H9 (cell line): Measurements from ENCODE around the gene NBEA. TPM values are rescaled to one million over a fixed set of nuclear protein-coding genes. Genes with fewer than 3 reads are reported as not detected.

Source experiments
- DNase-seq: peaks from one replicate; pipeline ENCODE4 v3.0.0-alpha.2; 2017
- H2AFZ ChIP-seq: one replicate; pipeline ENCODE4 v1.6.1; 2013; ENCODE audit warnings: mild to moderate bottlenecking, low read length, control low read depth, moderate library complexity
- H2AK5ac ChIP-seq: 2 replicates; pipeline ENCODE4 v1.6.1; 2013; ENCODE audit warnings: low read length, control low read depth, mixed read lengths; ENCODE audit not compliant: insufficient read length
- H2BK120ac ChIP-seq: one replicate; pipeline ENCODE4 v1.6.1; 2013; ENCODE audit warnings: low read depth, mild to moderate bottlenecking, low read length, control low read depth, inconsistent platforms; ENCODE audit not compliant: poor library complexity, severe bottlenecking
- H2BK12ac ChIP-seq: 2 replicates; pipeline ENCODE4 v1.6.1; 2013; ENCODE audit warnings: low read length, control low read depth, mixed read lengths, low read depth; ENCODE audit not compliant: insufficient read length
- H2BK15ac ChIP-seq: 2 replicates; pipeline ENCODE4 v1.6.1; 2013; ENCODE audit warnings: low read depth, low read length, control low read depth
- H2BK20ac ChIP-seq: one replicate; pipeline ENCODE4 v1.6.1; 2013; ENCODE audit warnings: low read depth, mild to moderate bottlenecking, low read length, control low read depth, inconsistent platforms; ENCODE audit not compliant: poor library complexity, severe bottlenecking
- H2BK5ac ChIP-seq: 2 replicates; pipeline ENCODE4 v1.6.1; 2013; ENCODE audit warnings: low read length, control low read depth, mixed read lengths; ENCODE audit not compliant: insufficient read length
- H3K14ac ChIP-seq: 2 replicates; pipeline ENCODE4 v1.6.1; 2013; ENCODE audit warnings: low read length, control low read depth; ENCODE audit not compliant: insufficient read depth
- H3K18ac ChIP-seq: 2 replicates; pipeline ENCODE4 v1.6.1; 2013; ENCODE audit warnings: low read depth, mild to moderate bottlenecking, mixed read lengths, low read length, control low read depth; ENCODE audit not compliant: insufficient read length
- H3K23ac ChIP-seq: 2 replicates; pipeline ENCODE4 v1.6.1; 2013; ENCODE audit warnings: low read length, control low read depth, mixed read lengths, low read depth; ENCODE audit not compliant: insufficient read length
- H3K23me2 ChIP-seq: 2 replicates; pipeline ENCODE4 v1.6.1; 2013; ENCODE audit warnings: low read depth, mild to moderate bottlenecking, mixed read lengths, low read length, control low read depth; ENCODE audit not compliant: insufficient read length, poor library complexity, severe bottlenecking
- H3K27ac ChIP-seq: 2 replicates; pipeline ENCODE4 v1.5.1; 2013; ENCODE audit warnings: low read length, control low read depth, mixed read lengths, low read depth; ENCODE audit not compliant: insufficient read length
- H3K27me3 ChIP-seq: 2 replicates; pipeline ENCODE4 v1.6.1; 2013; ENCODE audit warnings: low read length, control low read depth, inconsistent platforms; ENCODE audit not compliant: insufficient read depth
- H3K4ac ChIP-seq: 2 replicates; pipeline ENCODE4 v1.6.1; 2013; ENCODE audit warnings: low read depth, mild to moderate bottlenecking, control low read depth, inconsistent platforms, low read length, moderate library complexity
- H3K4me1 ChIP-seq: 2 replicates; pipeline ENCODE4 v1.6.1; 2013; ENCODE audit warnings: low read length, control low read depth, inconsistent platforms; ENCODE audit not compliant: insufficient read depth
- H3K4me2 ChIP-seq: 2 replicates; pipeline ENCODE4 v1.6.1; 2013; ENCODE audit warnings: low read length, control low read depth, mixed read lengths; ENCODE audit not compliant: insufficient read length, insufficient read depth
- H3K56ac ChIP-seq: 2 replicates; pipeline ENCODE4 v1.6.1; 2013; ENCODE audit warnings: low read depth, mild to moderate bottlenecking, mixed read lengths, low read length, control low read depth; ENCODE audit not compliant: insufficient read length
- H3K79me1 ChIP-seq: 2 replicates; pipeline ENCODE4 v1.6.1; 2013; ENCODE audit warnings: low read depth, mild to moderate bottlenecking, moderate library complexity, low read length, control low read depth, inconsistent platforms; ENCODE audit not compliant: insufficient read depth, poor library complexity, severe bottlenecking
- H3K79me2 ChIP-seq: 2 replicates; pipeline ENCODE4 v1.6.1; 2013; ENCODE audit warnings: low read length, control low read depth, inconsistent platforms; ENCODE audit not compliant: insufficient read depth
- H3K9ac ChIP-seq: 2 replicates; pipeline ENCODE4 v1.6.1; 2013; ENCODE audit warnings: low read length, control low read depth, mixed read lengths; ENCODE audit not compliant: insufficient read length; ENCODE audit errors: extremely low read depth
- H3K9me3 ChIP-seq: one replicate; pipeline ENCODE4 v1.6.1; 2013; ENCODE audit warnings: low read depth, low read length, inconsistent platforms; ENCODE audit not compliant: control insufficient read depth
- H3T11ph ChIP-seq: one replicate; pipeline ENCODE4 v1.6.1; 2013; ENCODE audit warnings: mild to moderate bottlenecking, low read length, control low read depth, inconsistent platforms
- H4K20me1 ChIP-seq: one replicate; pipeline ENCODE4 v1.6.1; 2013; ENCODE audit not compliant: control insufficient read depth, insufficient read length, insufficient read depth
- H4K5ac ChIP-seq: 2 replicates; pipeline ENCODE4 v1.6.1; 2013; ENCODE audit warnings: low read depth, mild to moderate bottlenecking, mixed read lengths, low read length, control low read depth; ENCODE audit not compliant: insufficient read length
- H4K8ac ChIP-seq: replicated peaks from 2 replicates; pipeline ENCODE4 v1.6.1; 2013; ENCODE audit warnings: low read length, control low read depth, mixed read lengths, low read depth; ENCODE audit not compliant: insufficient read length
- H4K91ac ChIP-seq: 2 replicates; pipeline ENCODE4 v1.6.1; 2013; ENCODE audit warnings: low read depth, mild to moderate bottlenecking, moderate library complexity, mixed read lengths, low read length, control low read depth; ENCODE audit not compliant: insufficient read length
- H3K27ac Mint-ChIP-seq, 3 experiments: 2 replicates in 2 of 3; 3 replicates in 1 of 3; pipeline ENCODE4 v1.8.0; 2020 to 2021; ENCODE audit warnings: mixed read lengths in 3 of 3, mild to moderate bottlenecking in 1 of 3, moderate library complexity in 1 of 3
- H3K27me3 Mint-ChIP-seq: 2 replicates; pipeline ENCODE4 v1.8.0; 2021; ENCODE audit warnings: low read depth, mild to moderate bottlenecking, moderate library complexity, mixed read lengths
- H3K36me3 Mint-ChIP-seq, 3 experiments: 2 replicates in 2 of 3; 3 replicates in 1 of 3; pipeline ENCODE4 v1.8.0; 2020 to 2021; ENCODE audit warnings: low read depth in 3 of 3, mixed read lengths in 3 of 3; ENCODE audit not compliant: insufficient read depth in 1 of 3
- H3K4me1 Mint-ChIP-seq, 2 experiments: 2 replicates each; pipeline ENCODE4 v1.8.0; 2020; ENCODE audit warnings: mixed read lengths in 2 of 2
- H3K4me3 Mint-ChIP-seq, 2 experiments: 2 replicates in 1 of 2; 3 replicates in 1 of 2; pipeline ENCODE4 v1.8.0; 2020 to 2021; ENCODE audit warnings: mild to moderate bottlenecking in 2 of 2, mixed read lengths in 2 of 2, moderate library complexity in 1 of 2
- H3K9me3 Mint-ChIP-seq, 2 experiments: 2 replicates in 1 of 2; 3 replicates in 1 of 2; pipeline ENCODE4 v1.8.0; 2020; ENCODE audit warnings: mild to moderate bottlenecking in 2 of 2, mixed read lengths in 2 of 2, moderate library complexity in 1 of 2
- WGBS: extraction: QIAGEN DNeasy Blood & Tissue Kit; methylation state at CpG from one replicate; pipeline ENCODE4 v1.1.7; 2013; ENCODE audit warnings: missing lambda C conversion rate, low lambda C conversion rate, mixed read lengths; ENCODE audit not compliant: insufficient read length; ENCODE audit errors: extremely low coverage; 5-methylcytosine and 5-hydroxymethylcytosine counted together
- total RNA-seq: library from RNA; stranded (reverse); gene quantifications from 2 replicates; pipeline ENCODE4 v1.2.1, GENCODE V29; 2021
- TF ChIP-seq, protein P1 (sequence below): fragments of 200-600 bp; sonication (generic); conservative IDR thresholded peaks from 3 replicates; pipeline ENCODE4 v1.8.0; 2021; ENCODE audit warnings: antibody characterized with exemption, mild to moderate bottlenecking

The NBEA gene
- total RNA-seq, 1 experiment from 2014 or later = 17.3 TPM

DNA sequence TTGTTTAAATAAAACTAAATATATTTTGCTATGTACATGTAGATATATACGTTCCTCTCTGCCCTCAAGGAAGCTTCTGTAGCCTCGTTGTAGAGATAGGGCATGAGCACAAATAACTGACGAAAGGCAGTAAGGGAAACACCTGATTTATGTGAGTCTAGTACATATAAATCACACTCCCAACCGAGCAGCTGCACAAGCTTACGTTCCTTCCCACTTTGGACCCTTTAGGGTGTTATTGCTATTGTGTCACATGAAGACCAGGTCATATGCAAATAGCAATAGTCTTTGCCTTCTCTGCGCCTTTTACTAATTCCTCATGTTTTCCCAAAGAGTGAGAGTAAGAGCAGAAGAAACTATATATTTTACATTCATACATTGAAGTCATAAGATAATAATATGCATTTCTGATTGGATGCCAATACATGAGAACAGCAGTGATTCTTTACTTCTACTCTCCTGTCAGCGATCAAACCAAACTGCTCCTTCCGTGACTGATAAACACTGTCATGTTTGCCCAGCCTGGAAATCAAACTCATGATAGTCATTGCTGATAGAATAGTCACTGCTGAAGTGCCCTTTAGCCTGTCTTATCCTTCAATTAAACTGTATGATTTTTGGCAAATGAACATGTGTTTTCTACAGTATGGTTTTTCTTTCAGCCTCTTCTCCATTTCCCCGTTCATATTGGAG lies 661.7 kb downstream of the NBEA start:
- no peak overlapping the region for H2BK120ac ChIP-seq
- H3T11ph ChIP-seq = no peak overlapping the region
- no peaks in the 10 kb centered on the region for H3K79me1 ChIP-seq
- H4K5ac ChIP-seq = no peak overlapping the region
- H3K23ac ChIP-seq = no peak overlapping the region
- H3K27me3 ChIP-seq = no peaks in the 10 kb centered on the region
- H3K9me3 Mint-ChIP-seq = no peaks in the 10 kb centered on the region
- no peaks in the 10 kb centered on the region for H3K4me1 ChIP-seq
- H2AK5ac ChIP-seq = no peak overlapping the region
- no peak overlapping the region for H3K4me2 ChIP-seq
- H3K4me3 Mint-ChIP-seq = no peak overlapping the region
- no peaks in the 10 kb centered on the region for H4K20me1 ChIP-seq
- H2BK15ac ChIP-seq = no peak overlapping the region
- no peaks in the 10 kb centered on the region for H3K27me3 Mint-ChIP-seq
- TF ChIP-seq, protein P1, sequence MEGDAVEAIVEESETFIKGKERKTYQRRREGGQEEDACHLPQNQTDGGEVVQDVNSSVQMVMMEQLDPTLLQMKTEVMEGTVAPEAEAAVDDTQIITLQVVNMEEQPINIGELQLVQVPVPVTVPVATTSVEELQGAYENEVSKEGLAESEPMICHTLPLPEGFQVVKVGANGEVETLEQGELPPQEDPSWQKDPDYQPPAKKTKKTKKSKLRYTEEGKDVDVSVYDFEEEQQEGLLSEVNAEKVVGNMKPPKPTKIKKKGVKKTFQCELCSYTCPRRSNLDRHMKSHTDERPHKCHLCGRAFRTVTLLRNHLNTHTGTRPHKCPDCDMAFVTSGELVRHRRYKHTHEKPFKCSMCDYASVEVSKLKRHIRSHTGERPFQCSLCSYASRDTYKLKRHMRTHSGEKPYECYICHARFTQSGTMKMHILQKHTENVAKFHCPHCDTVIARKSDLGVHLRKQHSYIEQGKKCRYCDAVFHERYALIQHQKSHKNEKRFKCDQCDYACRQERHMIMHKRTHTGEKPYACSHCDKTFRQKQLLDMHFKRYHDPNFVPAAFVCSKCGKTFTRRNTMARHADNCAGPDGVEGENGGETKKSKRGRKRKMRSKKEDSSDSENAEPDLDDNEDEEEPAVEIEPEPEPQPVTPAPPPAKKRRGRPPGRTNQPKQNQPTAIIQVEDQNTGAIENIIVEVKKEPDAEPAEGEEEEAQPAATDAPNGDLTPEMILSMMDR = no peak
- H2BK12ac ChIP-seq = no peak overlapping the region
- H3K36me3 Mint-ChIP-seq = no peaks in the 10 kb centered on the region
- no peak overlapping the region for H3K56ac ChIP-seq
- H3K27ac ChIP-seq = no peak overlapping the region
- no peak for DNase-seq
- H2BK20ac ChIP-seq = no peak overlapping the region
- H3K9me3 ChIP-seq = no peaks in the 10 kb centered on the region
- H4K91ac ChIP-seq = no peak overlapping the region
- no peak overlapping the region for H3K14ac ChIP-seq
- H4K8ac ChIP-seq = no peak overlapping the region
- H2AFZ ChIP-seq = no peak overlapping the region
- H3K18ac ChIP-seq = no peak overlapping the region
- no peaks in the 10 kb centered on the region for H3K79me2 ChIP-seq
- no peak overlapping the region for H3K9ac ChIP-seq
- H2BK5ac ChIP-seq = no peak overlapping the region
- no peaks in the 10 kb centered on the region for H3K23me2 ChIP-seq
- no peak overlapping the region for H3K27ac Mint-ChIP-seq
- peaks cover 12 to 13% of the 10 kb centered on the region in 2 experiments for H3K4me1 Mint-ChIP-seq
- H3K4ac ChIP-seq = no peak overlapping the region
- no CpG with 5 or more reads among the region's 9 CpGs for WGBS
